ENCODE measurements around the gene PAK1IP1.
A peak's percentile ranks its signal among the peaks of the same experiment; 100 is the strongest.
"Not testable (repeated sequence)": the region's sequence is repeated elsewhere in the genome, so short reads cannot be mapped to it uniquely, and the experiment has no call there.

Gene PAK1IP1

GRCh38 chr6:10745116-10745515, 50.3 kb downstream of the PAK1IP1 start:
- no peak for DNase-seq

GRCh38 chr6:10746915-10747250, 52.1 kb downstream of the PAK1IP1 start:
- no peak for DNase-seq

GRCh38 chr6:10747251-10747972, 52.6 kb downstream of the PAK1IP1 start, which contains the start of gene TMEM14B:
Gene TMEM14B (plus strand): TSS chr6:10747805. CDS start chr6:10749246, 1,441 bp downstream.
- DNase-seq = peak; percentile 100

- no peak for DNase-seq
Observed at GRCh38 chr6:10749734-10750133, 55.0 kb downstream of the PAK1IP1 start.

- not testable (repeated sequence) for DNase-seq
Observed at GRCh38 chr6:10750568-10750967, 55.8 kb downstream of the PAK1IP1 start.

- DNase-seq = not testable (repeated sequence)
Observed at GRCh38 chr6:10751757-10752156, 57.0 kb downstream of the PAK1IP1 start.

GRCh38 chr6:10756085-10756484, 61.3 kb downstream of the PAK1IP1 start:
- no peak for DNase-seq
